ENCODE results near the gene SSRP1.

GRCh38 chr11:57300785-57301184 lies 34.9 kb downstream of the SSRP1 start:
- TF ChIP-seq CTCF (IDR thresholded peaks at IDR 0.05; ENCODE audit: low read depth, low read length, poor library complexity, severe bottlenecking): no peak
- TF ChIP-seq EZH2phosphoT487 (IDR thresholded peaks at IDR 0.05; ENCODE audit: borderline replicate concordance, low read length): no peak

Data from DOHH2 (cell line).